ENCODE measurements around the gene UGGT2.
"Not testable (repeated sequence)": the region's sequence is repeated elsewhere in the genome, so short reads cannot be mapped to it uniquely, and the experiment has no call there.

UGGT2 gene

DNA sequence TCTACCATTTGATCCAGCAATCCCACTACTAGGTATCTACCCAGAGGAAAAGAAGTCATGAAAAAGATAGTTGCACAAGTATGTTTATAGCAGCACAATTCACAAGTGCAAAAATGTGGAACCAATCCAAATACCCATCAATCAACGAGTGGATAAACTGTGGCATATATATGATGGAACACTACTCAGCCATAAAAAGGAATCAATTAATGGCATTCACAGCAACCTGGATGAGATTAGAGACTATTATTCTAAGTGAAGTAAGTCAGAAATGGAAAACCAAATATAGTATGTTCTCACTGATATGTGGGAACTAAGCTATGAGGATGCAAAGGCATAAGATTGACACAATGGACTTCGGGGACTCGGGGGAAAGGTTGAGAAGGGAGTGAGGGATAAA is 1.3 kb downstream of the UGGT2 start:
- not testable (repeated sequence) for DNase-seq (ENCODE audit: low read depth in 2 of 2)

DNA sequence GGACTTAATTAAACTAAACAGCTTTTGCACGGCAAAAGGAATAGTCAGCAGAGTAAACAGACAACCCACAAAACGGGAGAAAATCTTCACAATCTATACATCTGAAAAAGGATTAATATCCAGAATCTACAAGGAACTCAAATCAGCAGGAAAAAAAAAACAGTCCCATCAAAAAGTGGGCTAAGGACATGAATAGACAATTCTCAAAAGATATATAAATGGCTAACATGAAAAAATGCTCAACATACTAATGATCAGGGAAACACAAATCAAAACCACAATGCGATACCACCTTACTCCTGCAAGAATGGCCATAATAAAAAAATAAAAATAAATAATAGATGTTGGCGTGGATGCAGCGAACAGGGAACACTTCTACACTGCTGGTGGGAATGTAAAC is 1.7 kb downstream of the UGGT2 start:
- DNase-seq (ENCODE audit: low read depth in 2 of 2), result not testable (repeated sequence)

DNA sequence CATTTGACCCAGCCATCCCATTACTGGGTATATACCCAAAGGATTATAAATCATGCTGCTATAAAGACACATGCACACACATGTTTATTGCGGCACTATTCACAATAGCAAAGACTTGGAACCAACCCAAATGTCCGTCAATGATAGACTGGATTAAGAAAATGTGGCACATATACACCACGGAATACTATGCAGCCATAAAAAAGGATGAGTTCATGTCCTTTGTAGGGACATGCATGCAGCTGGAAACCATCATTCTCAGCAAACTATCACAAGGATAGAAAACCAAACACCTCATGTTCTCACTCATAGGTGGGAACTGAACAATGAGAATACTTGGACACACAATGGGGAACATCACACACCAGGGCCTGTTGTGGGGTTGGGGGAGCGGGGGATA is 2.2 kb downstream of the UGGT2 start:
- not testable (repeated sequence) for DNase-seq (ENCODE audit: low read depth in 2 of 2)

DNA sequence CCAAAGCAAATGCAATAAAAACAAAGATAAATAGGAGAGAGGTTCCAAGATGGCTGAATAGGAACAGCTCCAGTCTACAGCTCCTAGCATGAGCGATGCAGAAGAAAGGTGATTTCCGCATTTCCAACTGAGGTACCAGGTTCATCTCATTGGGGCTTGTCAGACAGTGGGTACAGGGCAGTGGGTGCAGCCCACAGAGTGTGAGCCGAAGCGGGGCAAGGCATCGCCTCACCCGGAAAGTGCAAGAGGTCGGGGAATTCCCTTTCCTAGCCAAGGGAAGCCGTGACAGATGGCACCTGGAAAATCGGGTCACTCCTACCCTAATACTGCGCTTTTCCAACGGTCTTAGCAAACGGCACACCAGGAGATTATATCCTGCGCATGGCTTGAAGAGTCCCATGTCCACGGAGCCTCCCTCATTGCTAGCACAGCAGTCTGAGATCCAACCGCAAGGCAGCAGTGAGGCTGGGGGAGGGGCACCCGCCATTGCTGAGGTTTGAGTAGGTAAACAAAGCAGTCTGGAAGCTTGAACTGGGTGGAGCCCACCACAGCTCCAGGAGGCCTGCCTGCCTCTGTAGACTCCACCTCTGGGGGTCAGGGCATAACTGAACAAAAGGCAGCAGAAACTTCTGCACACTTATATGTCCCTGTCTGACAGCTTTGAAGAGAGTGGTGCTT is 6.6 kb downstream of the UGGT2 start:
- DNase-seq (ENCODE audit: low read depth in 2 of 2), result not testable (repeated sequence)

DNA sequence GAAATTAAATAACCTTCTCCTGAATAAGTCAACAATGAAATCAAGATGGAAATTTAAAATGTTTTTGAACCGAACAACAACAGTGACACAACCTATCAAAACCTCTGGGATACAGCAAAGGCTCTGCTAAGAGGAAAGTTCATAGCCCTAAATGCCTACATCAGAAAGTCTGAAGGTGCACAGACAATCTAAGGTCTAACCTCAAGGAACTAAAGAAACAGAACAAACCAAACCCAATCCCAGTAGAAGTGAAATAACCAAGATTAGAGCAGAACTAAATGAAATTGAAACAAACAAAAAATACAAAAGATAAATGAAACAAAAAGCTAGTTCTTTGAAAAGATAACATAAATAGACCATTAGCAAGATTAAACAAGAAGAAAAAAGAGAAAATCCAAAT is 9.0 kb downstream of the UGGT2 start:
- DNase-seq (ENCODE audit: low read depth in 2 of 2), result no peak

DNA sequence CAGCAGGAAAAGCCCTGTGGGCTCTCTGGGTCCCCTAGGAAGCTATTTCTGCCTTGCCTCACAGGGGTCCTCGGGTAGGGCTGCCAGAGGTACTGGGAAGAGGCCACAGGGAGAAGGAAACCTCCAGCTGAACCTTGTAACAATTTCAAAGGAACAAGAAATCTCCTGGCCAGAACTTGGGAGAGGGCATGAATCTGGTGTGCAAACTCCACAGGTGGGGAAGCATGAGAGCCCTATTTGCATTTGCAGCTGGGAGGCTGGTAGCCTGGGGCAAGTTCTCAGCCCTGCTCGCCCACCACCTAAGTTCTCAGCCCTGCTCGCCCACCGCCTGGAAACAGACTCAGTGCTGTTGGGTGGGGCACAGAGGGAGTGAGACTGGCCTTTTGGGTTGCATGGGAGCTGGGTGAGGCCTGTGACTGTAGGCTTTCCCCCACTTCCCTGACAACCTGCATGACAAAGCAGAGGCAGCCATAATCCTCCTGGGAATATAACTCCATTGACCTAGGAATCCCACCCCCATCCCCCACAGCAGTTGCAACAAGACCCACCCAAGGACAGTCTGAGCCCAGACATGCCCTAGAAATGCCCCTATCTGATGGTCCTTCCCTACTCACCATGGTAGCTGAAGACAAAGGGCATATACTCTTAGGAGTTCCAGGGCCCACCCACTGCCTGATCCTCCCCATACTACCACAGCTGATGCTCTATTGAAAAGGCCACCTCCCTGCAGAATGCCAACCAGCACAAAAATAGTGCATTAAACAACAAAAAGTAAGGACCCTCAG is 11.7 kb downstream of the UGGT2 start:
- DNase-seq (ENCODE audit: low read depth in 2 of 2), result no peak

DNA sequence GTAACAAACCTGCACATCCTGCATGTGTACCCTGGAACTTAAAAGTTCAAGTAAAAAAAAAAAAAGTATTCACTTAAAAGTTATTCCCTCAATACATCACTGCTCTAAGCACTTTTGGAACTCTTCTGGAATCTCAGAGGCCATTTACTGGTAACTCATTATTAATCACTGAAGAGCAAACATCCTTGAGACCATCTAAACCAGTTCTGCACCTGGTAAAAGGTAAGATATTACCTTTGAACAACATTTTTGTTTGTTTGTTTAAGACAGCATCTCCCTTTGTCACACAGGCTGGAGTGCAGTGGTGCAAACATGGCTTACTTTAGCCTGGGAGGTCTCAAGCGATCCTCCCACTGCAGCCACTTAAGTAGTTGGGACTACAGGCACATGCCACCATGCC is 16.7 kb downstream of the UGGT2 start:
- no peak for DNase-seq (ENCODE audit: low read depth in 2 of 2)

DNA sequence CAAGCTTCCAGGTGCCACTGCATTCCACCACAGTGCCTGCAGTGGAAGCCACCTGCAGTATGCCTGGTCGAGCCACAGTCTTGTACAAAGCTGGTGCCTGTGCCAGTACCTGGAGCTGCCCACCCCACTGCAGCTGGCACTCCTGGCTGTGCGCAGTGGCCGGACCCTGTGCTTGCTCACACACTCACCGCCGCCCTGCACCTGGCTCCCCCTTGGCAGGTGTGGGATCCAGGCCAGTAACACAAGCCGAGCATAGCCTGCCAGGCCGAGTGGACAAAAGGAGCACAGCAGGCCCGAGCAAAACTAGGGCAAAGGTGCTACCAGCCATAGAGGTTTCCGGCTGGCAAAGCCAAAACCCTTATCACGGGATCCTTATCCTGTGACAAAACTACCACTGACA is 18.5 kb downstream of the UGGT2 start:
- no peak for DNase-seq (ENCODE audit: low read depth in 2 of 2)

DNA sequence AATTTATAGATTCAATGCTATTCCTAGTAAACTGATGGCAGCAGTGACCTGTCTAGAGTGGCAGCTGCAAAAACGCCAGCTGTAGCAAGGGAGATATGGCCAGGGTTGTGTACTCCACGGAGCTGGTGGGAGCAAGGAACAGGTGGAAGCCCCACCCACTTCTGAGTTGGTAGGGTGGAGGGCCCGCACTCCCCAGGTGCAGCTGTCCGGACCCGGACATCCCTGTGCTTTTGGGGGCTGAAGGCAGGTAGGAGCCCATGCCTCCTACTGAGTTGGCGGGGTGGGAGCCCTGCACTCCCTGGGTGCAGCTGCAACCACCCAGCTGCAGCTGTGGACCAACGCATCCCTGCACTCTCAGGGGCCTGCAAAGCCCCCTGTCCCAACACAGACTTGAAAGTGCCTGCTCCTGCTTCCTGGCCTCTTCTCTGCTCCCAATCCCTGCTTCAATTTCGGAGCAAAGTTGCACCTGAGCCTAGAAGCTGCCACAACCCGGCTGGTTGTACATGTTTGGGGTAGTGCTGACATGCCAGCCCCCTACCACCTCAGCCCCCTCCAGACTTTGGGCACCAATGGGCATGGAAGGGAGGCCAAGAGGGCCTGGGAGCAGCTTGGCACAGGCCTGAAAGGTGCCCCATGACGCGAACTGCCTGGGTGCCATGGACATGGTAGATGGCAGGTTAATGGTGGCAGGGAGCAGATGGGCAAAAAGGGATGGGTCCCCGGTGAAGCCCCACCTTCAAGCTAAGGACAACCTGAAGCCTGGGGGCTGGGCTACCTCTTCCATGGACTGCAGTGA is 19.8 kb downstream of the UGGT2 start:
- no peak for DNase-seq (ENCODE audit: low read depth in 2 of 2)

DNA sequence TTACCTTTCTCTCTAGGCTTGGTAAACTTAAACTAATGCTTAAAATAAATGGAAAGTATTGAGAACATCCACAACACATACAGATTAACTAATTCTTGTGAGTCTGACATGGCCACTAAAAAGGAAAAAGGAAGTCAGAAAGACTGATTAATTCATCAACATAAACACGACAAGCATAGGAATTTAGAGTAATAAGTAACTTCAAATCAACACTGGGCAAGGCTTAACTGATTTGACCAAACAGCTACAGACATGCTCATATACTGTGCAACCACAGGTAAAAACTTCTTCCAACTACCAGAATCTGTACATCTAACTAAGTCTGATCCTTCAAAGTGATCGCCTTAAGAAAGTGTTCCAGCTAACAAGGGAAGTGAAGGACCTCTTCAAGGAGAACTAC is 20.5 kb downstream of the UGGT2 start:
- DNase-seq (ENCODE audit: low read depth in 2 of 2), result no peak

DNA sequence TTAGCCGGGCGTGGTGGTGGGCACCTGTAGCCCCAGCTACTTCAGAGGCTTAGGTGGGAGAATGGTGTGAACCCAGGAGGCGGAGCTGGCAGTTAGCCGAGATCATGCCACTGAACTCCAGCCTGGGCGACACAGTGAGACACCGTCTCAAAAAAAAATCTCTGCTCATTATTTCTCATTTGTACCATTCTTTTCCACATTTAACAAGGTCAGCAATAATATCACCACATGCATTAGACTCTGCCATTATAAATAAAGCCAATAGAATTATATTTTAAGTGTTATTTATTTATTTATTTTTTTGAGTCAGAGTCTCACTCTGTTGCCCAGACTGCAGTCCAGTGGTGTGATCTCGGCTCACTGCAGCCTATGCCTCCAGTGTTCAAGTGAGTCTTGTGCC is 24.2 kb downstream of the UGGT2 start:
- DNase-seq (ENCODE audit: low read depth in 2 of 2), result no peak

DNA sequence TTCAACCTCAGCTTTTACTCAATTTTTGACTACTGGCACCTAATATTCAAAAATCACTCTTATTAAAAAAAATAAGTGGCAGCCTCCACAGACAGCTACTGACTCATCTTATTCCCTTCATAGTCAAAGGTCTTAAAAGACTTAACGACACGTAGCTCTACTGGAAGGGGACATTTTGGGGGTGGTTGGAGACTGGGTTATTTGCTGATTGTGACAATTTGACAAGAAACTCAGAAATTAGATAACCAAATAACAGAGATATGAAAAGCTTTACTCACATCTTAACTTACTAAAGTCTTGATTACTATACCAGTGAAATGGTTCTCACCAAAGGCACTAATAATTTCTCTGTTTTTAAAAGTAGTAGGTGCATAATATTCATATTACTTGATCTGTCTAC is 25.7 kb downstream of the UGGT2 start:
- DNase-seq (ENCODE audit: low read depth in 2 of 2), result no peak

DNA sequence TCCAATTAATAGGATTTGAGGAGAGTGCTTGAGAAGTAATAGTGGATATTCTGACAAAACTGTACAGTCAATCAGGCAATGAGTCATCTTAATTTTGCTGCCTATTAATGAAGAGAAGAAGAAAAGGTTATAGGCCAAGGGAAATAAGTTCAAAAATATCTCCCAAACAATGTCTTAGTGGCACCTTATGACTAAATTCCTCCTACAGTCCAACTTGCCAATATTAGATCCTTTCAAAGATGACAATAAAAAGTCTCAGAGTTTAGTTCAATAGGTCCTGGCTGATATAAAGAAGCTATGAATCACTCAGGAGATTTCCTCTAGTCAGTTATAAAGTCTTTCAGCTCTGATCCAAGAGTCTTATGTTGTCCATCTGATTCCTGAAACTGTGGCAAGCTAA is 27.9 kb downstream of the UGGT2 start:
- DNase-seq (ENCODE audit: low read depth in 2 of 2), result no peak

DNA sequence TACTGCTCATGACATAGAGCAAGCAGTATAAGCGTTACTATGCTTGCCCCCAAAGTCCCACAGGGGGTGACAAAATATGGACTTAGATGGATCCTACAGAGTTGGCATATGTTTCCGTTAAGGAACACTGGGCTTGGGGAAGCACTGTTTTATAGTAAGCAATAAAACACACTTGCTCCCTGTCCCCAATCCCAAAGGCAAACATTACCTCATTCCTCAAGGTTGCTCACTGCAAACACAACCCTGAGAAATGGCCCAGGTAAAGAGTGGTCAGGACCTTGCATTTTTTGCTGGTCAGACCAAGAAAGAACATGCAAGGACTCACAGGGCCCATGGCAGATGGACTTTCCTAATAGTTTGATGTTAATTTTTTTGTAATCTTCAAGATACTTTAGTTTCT is 32.3 kb downstream of the UGGT2 start:
- no peak for DNase-seq (ENCODE audit: low read depth in 2 of 2)

DNA sequence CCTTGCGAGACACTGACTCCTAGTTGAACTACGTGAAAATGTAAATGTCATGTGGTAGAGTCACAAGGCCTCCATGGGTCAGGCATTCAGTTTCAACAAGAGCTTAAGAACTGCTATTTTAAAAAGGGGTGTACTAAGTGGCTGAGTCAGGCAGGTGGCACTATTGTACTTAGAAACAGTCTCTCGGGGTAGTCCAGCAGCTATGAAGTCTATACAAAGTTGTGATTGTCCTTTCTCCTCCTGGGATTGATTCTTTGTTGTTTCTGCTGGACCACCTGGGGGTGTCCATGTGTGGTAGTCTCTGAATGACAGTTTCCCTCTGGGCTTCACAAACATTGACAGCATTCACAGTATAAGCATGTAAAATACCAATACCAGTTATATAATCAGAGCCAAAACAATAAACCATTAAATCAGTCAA is 33.0 kb downstream of the UGGT2 start:
- no peak for DNase-seq (ENCODE audit: low read depth in 2 of 2)

DNA sequence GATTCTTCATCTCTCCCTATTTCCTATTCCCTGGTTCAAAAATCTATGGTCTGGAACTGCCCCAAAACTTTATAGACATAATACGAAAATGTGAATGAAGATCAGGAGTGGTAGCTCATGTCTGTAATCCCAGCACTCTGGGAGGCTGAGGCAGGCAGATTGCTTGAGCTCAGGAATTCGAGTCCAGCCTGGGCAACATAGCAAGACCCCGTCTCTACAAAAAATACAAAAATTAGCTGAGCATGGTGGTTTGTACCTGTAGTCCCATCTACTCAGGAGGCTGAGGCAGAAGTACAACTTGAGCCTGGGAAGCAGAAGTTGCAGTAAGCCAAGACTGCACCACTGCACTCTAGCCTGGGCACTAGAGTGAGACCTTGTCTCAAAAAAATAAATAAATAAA is 35.1 kb downstream of the UGGT2 start:
- no peak for DNase-seq (ENCODE audit: low read depth in 2 of 2)

DNA sequence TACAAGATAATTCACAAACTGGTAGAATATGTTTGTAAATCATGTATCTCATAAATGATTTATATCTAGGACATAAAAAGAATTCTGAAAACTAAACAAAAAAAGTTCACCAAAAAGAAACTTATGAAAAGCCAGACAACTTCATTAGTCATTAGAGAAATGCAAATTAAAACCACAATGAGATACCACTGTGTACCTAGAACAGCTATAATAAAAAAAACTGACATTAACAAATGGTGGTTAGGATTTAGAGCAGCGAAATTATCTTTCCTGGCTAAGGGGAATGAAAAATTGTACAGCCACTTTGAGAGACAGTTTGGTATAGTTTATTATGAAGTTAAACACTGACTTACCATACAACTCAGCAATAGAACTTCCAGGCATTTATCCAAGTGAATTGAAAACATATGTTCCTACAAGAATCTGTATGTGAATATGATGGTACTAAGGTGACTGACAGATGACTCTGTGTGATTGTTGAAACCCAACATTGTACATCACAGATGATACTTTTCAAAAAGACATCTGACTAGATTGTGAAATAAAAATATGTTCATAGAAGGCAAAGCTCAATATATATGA is 41.8 kb downstream of the UGGT2 start:
- DNase-seq (ENCODE audit: low read depth in 2 of 2), result no peak

DNA sequence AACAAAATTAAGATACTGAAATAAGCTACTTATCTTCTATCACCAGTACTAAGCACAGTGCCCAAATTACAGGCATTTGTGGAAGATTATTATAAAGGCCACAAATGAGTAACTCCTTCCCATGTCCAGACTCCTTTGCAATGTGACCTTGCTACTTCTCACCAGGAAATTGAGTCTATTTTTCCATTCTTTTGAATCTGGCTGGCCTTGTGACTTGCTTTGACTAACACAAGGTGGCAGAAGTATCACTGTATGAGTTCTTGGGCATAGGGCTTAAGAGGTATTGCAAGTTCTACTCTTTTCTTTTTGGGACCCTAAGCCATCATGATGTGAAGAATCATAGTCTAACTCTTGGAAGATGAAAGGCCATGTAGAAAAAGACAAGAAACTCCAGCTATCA is 49.9 kb downstream of the UGGT2 start:
- DNase-seq (ENCODE audit: low read depth in 2 of 2), result no peak

DNA sequence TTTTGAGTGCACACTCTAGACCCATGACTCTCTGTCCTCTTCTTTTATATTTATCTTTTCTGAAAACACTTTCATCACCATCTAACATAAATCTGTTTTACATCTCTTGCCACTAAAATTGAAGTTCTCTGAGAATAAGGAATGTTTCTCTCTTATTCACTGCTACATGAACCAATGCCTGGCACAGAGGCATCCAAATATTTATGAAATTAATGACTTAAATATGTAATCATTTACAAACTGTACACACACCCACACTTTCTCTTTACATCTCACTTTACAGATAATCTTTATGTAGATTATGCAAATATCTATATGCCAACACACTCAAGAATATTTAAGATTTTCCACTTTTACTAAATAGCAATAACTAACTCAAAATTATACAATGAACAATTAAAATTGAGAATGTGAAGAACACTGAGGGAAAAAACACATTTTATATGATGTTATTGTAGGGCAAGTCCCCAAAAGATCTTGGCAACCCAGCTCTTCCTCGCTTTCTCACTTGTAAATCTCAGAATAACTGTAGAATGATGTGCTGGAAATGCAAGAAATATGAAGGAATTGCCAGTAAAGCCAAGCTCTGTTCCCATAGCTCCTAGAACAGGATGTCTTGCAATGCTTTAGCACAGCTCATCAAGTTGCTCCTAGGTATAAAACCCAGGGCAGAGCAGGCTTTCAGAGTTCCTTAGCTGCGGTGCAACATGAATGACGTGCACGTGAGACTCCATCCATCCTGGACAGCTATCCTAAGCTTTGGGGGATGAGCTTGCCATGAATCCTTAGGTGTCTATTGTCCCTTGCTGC is 50.7 kb downstream of the UGGT2 start:
- no peak for DNase-seq (ENCODE audit: low read depth in 2 of 2)

DNA sequence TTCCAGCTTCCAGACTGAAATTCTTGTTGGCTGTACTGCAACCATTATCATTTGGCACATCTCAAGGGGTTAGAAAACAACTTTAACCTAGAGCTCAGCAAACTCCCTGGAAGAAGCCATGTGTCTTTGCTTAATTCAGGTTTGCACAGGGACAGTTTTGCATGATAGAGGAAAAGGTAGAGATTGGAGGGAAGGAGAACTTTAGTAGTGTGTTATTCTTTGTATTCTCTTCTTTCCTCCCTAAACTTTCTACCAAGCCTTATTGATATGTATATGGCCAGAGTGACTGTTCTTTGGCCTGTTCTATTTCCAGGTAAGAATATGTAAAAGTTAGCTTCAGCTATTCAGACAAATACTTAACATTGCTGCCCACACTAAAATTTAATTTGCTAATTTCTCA is 53.1 kb downstream of the UGGT2 start:
- no peak for DNase-seq (ENCODE audit: low read depth in 2 of 2)

DNA sequence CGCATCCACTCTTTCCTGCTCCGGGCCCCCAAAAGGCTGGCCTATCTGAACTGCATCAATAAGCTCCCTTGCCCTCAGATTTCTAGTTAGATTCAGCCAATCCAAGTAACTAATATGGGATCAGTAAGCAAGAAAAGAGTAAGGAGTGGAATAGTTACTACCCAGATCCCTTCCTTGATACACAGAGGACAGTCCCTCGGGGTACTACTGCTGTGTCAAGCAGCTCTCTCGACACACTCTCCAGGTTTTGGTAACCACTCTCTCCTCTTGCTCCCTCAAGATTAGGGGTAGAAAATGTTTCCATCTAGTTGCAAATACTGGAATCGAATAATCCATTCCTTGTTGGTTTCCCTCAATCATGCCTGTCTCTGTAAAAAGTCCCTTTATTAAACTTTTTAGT is 65.4 kb downstream of the UGGT2 start:
- DNase-seq (ENCODE audit: low read depth in 2 of 2), result no peak

DNA sequence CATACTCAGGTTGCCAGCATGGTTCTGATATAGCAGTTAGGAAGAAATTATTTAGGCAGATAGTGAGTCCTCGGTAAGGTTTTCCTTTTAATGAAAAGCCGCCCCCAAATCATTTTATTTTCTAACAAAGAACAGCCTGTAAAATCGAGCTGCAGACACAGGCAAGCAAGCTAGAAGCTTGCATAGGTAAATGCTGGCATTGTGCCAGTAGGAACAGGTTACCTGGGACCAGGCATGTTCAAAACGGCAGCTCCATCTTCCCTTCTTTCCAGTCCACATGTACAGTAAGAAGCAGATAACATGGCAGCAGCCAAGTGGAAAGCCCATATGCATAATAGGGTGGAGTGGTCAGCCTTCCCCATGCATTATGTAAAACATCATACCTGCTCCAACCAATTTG is 71.1 kb downstream of the UGGT2 start:
- DNase-seq (ENCODE audit: low read depth in 2 of 2), result no peak

Measured in activated CD4-positive, alpha-beta T cell treated with anti-CD3 and anti-CD28 coated beads for 24 hours (primary cell).